CD4-positive, alpha-beta T cell treated with Interferon alpha-2 for 1 hour (primary cell): ENCODE data around the gene MYD88.
"Not testable (repeated sequence)": the region's sequence is repeated elsewhere in the genome, so short reads cannot be mapped to it uniquely, and the experiment has no call there.

Source experiments
- DNase-seq, 2 donors: peaks; one replicate each; pipeline ENCODE4 v3.0.0-alpha.2; 2020 to 2022

Gene MYD88

DNA sequence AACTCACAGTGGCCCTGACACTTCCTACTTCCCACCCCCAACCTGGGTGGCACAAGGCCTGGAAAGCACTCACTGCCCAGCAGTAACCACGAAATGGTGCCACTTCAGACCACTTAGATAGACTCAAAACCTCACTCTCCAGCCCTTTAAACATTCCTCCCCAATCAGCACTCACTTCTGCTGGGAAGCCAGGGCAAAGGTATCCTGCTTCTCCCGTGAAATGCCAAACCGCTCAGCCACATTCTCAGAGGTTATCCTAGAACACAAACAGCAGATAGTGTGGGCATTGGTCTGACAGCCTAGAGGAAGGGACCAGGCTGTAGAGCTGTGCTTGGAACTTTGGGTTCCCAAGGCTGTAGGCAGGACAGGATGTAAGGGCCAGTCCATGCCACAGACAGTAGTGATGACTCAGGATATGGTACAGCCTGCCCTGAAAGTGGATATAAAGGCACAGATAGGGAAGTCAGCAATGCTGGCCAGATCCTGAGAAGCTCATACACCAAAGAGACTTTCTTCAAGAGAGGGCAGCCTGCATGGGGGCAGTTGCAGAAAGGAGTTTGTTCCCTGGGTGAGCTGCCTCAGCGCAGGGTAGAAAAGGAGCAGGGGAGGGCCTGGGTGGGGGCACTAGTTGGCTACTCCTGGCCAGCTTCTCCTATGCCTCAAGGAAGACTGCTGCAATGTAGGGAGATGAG is 10.7 kb upstream of the MYD88 start:
- no peak for DNase-seq

DNA sequence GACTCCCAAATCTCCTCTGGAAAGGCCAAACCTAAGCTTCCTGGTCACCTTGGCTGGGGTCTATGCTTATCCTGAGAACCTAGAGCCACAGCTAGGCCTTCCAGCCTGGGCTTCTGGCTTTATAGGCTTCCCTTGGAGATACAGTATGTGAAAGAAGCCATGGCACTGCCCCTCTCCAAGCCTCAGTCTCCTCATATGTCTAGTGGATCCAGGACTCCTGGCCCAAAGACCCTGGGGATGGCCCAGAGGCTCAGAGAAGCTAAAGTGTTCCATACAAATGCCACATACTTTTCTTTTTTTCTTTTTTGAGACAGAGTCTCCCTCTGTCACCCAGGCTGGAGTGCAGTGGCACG is 10.2 kb upstream of the MYD88 start:
- no peak for DNase-seq

DNA sequence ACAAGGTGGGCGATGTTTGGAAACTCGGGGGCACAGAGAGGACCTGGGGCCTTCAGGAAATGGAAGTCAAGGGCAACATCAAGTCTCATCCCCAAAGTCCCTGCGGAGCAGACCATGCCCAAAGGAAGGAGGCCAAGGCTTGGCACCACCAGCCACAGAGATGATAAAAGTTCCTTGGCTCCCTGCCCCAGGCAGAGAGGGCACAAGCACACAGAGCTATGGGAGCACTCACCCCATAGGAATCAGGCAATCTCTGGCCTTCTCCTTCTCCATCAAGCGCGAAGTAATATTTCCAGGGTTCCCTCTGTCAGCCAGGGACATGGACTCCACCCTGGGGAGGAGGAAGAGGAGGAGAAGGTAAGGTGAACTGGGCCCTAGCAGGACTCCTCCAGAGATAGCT is 9.4 kb upstream of the MYD88 start:
- DNase-seq = no peak

GRCh38 chr3:38130631-38131065 is 7.8 kb upstream of the MYD88 start:
- no peak for DNase-seq

GRCh38 chr3:38131621-38132369 is 6.7 kb upstream of the MYD88 start:
- peak in 1 of 2 donors; percentile 35 for DNase-seq

GRCh38 chr3:38133209-38133556 is 5.3 kb upstream of the MYD88 start:
- no peak for DNase-seq

DNA sequence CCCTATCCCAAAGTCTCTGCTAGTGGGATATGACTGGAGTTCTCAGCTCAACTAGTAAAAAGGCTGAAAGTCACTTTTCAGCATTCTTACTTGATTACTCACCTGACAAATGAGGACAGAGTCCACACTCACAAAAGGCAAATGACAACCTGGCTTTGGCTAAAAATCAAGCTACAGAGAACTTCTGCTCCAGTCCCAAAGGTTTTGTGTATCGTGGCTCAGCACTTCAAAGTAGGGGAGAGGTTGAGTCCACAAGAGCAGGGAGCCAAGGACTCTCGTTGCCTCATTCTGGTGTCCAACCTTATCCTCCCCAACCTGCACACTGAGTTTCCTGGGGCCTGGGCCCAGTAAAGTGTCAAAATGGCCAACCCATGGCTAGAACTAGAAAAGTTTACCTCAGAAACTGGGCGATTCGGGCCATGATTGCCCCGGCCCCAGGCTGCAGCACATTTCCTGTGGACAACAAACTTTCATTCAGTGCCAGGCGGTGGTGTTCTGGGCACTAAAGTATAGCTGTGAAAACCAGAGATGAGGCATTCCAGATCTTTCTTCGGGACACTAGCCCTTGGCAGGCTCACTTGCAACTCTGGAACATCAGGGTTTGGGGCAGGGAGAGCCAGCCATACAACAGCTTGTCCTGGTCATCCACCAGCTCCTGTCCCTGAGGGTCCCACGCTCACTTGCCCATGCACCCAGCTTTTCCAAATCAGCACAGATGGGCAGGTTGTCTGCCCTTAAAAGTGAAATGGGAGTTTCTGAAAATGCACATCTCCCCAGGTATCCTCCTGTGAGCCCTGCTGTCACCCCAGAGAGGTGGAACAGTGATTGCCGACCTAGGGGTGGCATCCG is 4.7 kb upstream of the MYD88 start:
- no peak for DNase-seq

DNA sequence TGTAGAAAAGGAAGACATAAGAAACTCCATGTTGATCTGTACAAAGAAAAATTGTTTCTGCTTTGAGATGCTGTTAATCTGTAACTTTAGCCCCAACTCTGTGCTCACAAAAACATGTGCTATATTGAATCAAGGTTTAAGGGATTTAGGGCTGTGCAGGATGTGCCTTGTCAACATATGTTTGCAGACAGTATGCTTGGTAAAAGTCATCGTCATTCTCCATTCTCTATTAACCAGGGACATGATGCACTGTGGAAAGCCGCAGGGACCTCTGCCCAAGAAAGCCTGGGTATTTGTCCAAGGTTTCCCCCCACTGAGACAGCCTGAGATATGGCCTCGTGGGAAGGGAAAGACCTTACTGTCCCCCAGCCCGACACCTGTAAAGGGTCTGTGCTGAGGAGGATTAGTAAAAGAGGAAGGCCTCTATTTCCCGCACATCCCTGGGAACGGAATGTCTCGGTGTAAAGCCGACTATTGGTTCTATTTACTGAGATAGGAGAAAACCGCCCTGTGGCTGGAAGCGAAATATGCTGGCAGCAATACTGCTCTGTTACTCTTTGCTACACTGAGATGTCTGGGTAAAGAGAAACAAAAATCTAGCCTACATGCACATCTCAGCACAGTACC is 3.8 kb upstream of the MYD88 start:
- not testable (repeated sequence) for DNase-seq

- DNase-seq = peak in 1 of 2 donors; percentile 51
These were observed 2.7 kb upstream of the MYD88 start for GRCh38 chr3:38135621-38136277.

DNA sequence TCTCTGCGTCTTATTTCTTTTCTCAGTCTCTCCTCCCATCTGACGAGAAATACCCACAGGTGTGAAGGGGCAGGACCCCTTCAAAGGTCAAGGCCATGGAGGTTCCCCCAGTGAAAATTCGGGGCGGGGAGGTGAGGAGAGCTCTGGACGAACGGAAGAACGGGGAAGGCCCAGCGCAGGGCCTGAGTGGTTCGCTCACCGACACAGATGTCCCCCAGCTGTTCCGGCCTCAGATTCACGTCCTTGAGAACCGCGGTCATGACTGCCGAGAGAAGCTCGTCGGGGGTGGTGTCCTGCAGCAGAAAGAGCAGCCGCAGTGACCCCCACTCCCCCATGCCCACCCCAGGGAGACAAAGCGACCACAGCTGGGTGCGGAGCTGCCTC is 2.1 kb upstream of the MYD88 start:
- DNase-seq = peak in 1 of 2 donors; percentile 33

GRCh38 chr3:38136777-38137614 is 1.5 kb upstream of the MYD88 start, which contains the start of gene ACAA1:
TSS of gene ACAA1 (minus strand) at chr3:38137127. CDS start at chr3:38137035, 92 bp downstream.
- peak; percentile 98 to 99 for DNase-seq

- peak; percentile 39 to 58 for DNase-seq
These were observed 679 bp upstream of the MYD88 start for GRCh38 chr3:38137615-38138348.

DNA sequence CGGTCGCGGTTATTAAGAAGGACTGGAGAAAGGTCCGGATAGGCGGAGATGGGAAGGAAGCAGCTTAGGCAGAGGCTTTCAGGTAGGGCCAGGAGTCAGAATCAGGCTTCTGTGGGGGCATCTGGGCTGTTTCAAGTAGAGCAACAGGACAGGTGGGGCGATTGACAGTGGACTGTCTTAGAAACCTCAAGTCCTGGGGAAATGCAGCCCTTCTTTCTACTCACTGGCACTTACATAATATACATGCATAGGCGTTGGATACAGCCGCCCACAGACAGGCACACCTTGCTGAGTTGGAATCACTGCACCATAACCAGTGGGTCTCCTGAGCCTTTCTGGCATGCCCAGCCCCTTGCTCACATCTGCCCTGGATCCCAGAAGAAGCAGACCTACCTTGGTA is 730 bp downstream of the MYD88 start:
- peak in 1 of 2 donors; percentile 27 for DNase-seq

GRCh38 chr3:38139652-38140051 is 1.2 kb downstream of the MYD88 start:
- DNase-seq = no peak

GRCh38 chr3:38140326-38141172 is 2.1 kb downstream of the MYD88 start:
- no peak for DNase-seq

- no peak for DNase-seq
These were observed 2.9 kb downstream of the MYD88 start for GRCh38 chr3:38141173-38141951.

GRCh38 chr3:38141952-38142273 is 3.5 kb downstream of the MYD88 start:
- no peak for DNase-seq

DNA sequence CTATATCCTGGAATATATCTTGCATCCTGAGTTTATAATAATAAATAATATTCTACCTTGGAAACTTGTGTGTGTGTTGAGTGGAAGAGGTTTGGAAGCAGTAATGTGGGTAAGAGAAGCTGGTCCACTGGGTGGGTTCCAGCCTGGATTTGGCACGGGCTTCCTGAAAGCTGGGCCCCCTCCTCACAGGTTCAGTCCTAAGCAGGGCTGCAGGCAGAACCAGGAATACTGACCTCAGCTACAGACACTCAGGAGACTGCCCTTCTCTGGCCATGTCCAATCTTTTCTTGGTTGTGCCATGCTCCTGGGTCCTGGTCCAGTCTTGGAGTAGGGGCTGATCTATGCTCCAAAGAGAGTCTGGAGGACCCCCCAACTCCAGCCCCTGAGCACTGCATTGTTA is 4.5 kb downstream of the MYD88 start:
- DNase-seq = no peak

GRCh38 chr3:38143511-38143910 is 5.0 kb downstream of the MYD88 start:
- no peak for DNase-seq
